NCI-H82 (cell line): Measurements from ENCODE around the gene DYNC1H1.
"Not testable (repeated sequence)": the region's sequence is repeated elsewhere in the genome, so short reads cannot be mapped to it uniquely, and the experiment has no call there.

Source experiments
- DNase-seq: peaks from one replicate; lab custom pipeline; 2025; lab: John Stamatoyannopoulos, UW

Gene DYNC1H1

GRCh38 chr14:101963656-101964296 is 597 bp upstream of the DYNC1H1 start:
- DNase-seq, result peak; percentile 63

GRCh38 chr14:101965181-101965544 is 790 bp downstream of the DYNC1H1 start:
- peak; percentile 39 for DNase-seq

- DNase-seq, result peak; percentile 32
Observed at GRCh38 chr14:101965770-101966722, 1.7 kb downstream of the DYNC1H1 start.

GRCh38 chr14:101966742-101967141 is 2.4 kb downstream of the DYNC1H1 start:
- DNase-seq, result no peak

- DNase-seq, result no peak
Observed at GRCh38 chr14:101968186-101968585, 3.8 kb downstream of the DYNC1H1 start.

- no peak for DNase-seq
Observed at GRCh38 chr14:101969481-101969880, 5.1 kb downstream of the DYNC1H1 start.

GRCh38 chr14:101970830-101971400 is 6.5 kb downstream of the DYNC1H1 start:
- DNase-seq, result no peak

GRCh38 chr14:101971458-101971857 is 7.1 kb downstream of the DYNC1H1 start:
- DNase-seq, result not testable (repeated sequence)

- DNase-seq, result no peak
Observed at GRCh38 chr14:101972126-101972866, 7.9 kb downstream of the DYNC1H1 start.

GRCh38 chr14:101973356-101973755 is 9.0 kb downstream of the DYNC1H1 start:
- DNase-seq, result no peak

GRCh38 chr14:101975231-101975630 is 10.9 kb downstream of the DYNC1H1 start:
- no peak for DNase-seq

GRCh38 chr14:101977311-101978071 is 13.1 kb downstream of the DYNC1H1 start:
- DNase-seq, result no peak

GRCh38 chr14:101979666-101980065 is 15.3 kb downstream of the DYNC1H1 start:
- DNase-seq, result no peak

GRCh38 chr14:101980251-101980650 is 15.9 kb downstream of the DYNC1H1 start:
- DNase-seq, result no peak

GRCh38 chr14:101980700-101981099 is 16.3 kb downstream of the DYNC1H1 start:
- no peak for DNase-seq

GRCh38 chr14:101982621-101983020 is 18.2 kb downstream of the DYNC1H1 start:
- DNase-seq, result no peak

GRCh38 chr14:101984831-101985230 is 20.5 kb downstream of the DYNC1H1 start:
- DNase-seq, result not testable (repeated sequence)

GRCh38 chr14:101985957-101986356 is 21.6 kb downstream of the DYNC1H1 start:
- DNase-seq, result no peak

GRCh38 chr14:101986953-101987352 is 22.6 kb downstream of the DYNC1H1 start:
- peak; percentile 2 for DNase-seq

- DNase-seq, result no peak
Observed at GRCh38 chr14:101988377-101988776, 24.0 kb downstream of the DYNC1H1 start.

- DNase-seq, result no peak
Observed at GRCh38 chr14:101991352-101991751, 27.0 kb downstream of the DYNC1H1 start.
